ENCODE data around the gene CHST11. TPM values are rescaled to one million over a fixed set of nuclear protein-coding genes. Genes with fewer than 3 reads are reported as not detected.

CHST11 gene
- total RNA-seq, 1 experiment from 2014 or later: 1.1 TPM

- BruUV-seq (replicated peaks): no TSS peak
- POLR2A ChIA-PET (ENCODE audit: low non-redundant PET): no interaction called here
- TF ChIP-seq EZH2 (IDR thresholded peaks at IDR 0.05; ENCODE audit: borderline replicate concordance, low read depth, low read length, poor library complexity, severe bottlenecking) (no peak), CTCF (conservative IDR thresholded peaks at IDR 0.05; ENCODE audit: low read depth, low read length) (no peak)
- intact Hi-C loops (cut with micrococcal nuclease; ENCODE audit: unreplicated experiment): no loop called here
- H3K27ac ChIP-seq (ENCODE audit: low read depth, low read length, poor library complexity, severe bottlenecking): no peak overlapping the region
- no peaks in the 10 kb centered on the region for H3K36me3 ChIP-seq (ENCODE audit: insufficient read depth, low read length, poor library complexity, severe bottlenecking)
- H3K9me3 ChIP-seq (ENCODE audit: low read depth, low read length, poor library complexity, severe bottlenecking): no peaks in the 10 kb centered on the region
- CTCF ChIA-PET: no interaction called here
- DNase-seq (ENCODE audit: low spot score): no peak
- H3K27me3 ChIP-seq (replicated peaks; ENCODE audit: insufficient read depth, low read depth, low read length, poor library complexity): no peaks in the 10 kb centered on the region
- no peak overlapping the region for H3K4me3 ChIP-seq (ENCODE audit: low read depth, low read length, poor library complexity, severe bottlenecking)
- no peaks in the 10 kb centered on the region for H3K4me1 ChIP-seq (ENCODE audit: insufficient read depth, low read length, poor library complexity, severe bottlenecking)
Observed at GRCh38 chr12:104577581-104577981, 120.8 kb downstream of the CHST11 start.

- CTCF ChIA-PET: no interaction called here
Observed at GRCh38 chr12:104578453-104578852, 121.7 kb downstream of the CHST11 start.

GRCh38 chr12:104579718-104580495 lies 123.2 kb downstream of the CHST11 start:
- POLR2A ChIA-PET (ENCODE audit: low non-redundant PET): no interaction called here
- BruUV-seq (replicated peaks): no TSS peak
- Histone ChIP-seq H3K36me3 (ENCODE audit: insufficient read depth, low read length, poor library complexity, severe bottlenecking) (no peaks in the 10 kb centered on the region), H3K27me3 (replicated peaks; ENCODE audit: insufficient read depth, low read depth, low read length, poor library complexity) (no peaks in the 10 kb centered on the region), H3K27ac (ENCODE audit: low read depth, low read length, poor library complexity, severe bottlenecking) (no peak overlapping the region), H3K4me1 (ENCODE audit: insufficient read depth, low read length, poor library complexity, severe bottlenecking) (no peaks in the 10 kb centered on the region), H3K9me3 (ENCODE audit: low read depth, low read length, poor library complexity, severe bottlenecking) (no peaks in the 10 kb centered on the region), H3K4me3 (ENCODE audit: low read depth, low read length, poor library complexity, severe bottlenecking) (no peak overlapping the region)
- CTCF ChIA-PET: no interaction called here
- DNase-seq (ENCODE audit: low spot score): no peak
- TF ChIP-seq EZH2 (IDR thresholded peaks at IDR 0.05; ENCODE audit: borderline replicate concordance, low read depth, low read length, poor library complexity, severe bottlenecking): no peak
- TF ChIP-seq CTCF (conservative IDR thresholded peaks at IDR 0.05; ENCODE audit: low read depth, low read length): no peak
- intact Hi-C loops (cut with micrococcal nuclease; ENCODE audit: unreplicated experiment): no loop called here

More at GRCh38 chr12:104578453-104578852, 121.7 kb downstream of the CHST11 start:
- H3K36me3 ChIP-seq (ENCODE audit: insufficient read depth, low read length, poor library complexity, severe bottlenecking): no peaks in the 10 kb centered on the region
- POLR2A ChIA-PET (ENCODE audit: low non-redundant PET): no interaction called here
- H3K4me1 ChIP-seq (ENCODE audit: insufficient read depth, low read length, poor library complexity, severe bottlenecking): no peaks in the 10 kb centered on the region
- no peak for DNase-seq (ENCODE audit: low spot score)
- intact Hi-C loops (cut with micrococcal nuclease; ENCODE audit: unreplicated experiment): no loop called here
- no peak for TF ChIP-seq EZH2 (IDR thresholded peaks at IDR 0.05; ENCODE audit: borderline replicate concordance, low read depth, low read length, poor library complexity, severe bottlenecking)
- TF ChIP-seq CTCF (conservative IDR thresholded peaks at IDR 0.05; ENCODE audit: low read depth, low read length): no peak
- no peak overlapping the region for H3K27ac ChIP-seq (ENCODE audit: low read depth, low read length, poor library complexity, severe bottlenecking)
- H3K4me3 ChIP-seq (ENCODE audit: low read depth, low read length, poor library complexity, severe bottlenecking): no peak overlapping the region
- H3K9me3 ChIP-seq (ENCODE audit: low read depth, low read length, poor library complexity, severe bottlenecking): no peaks in the 10 kb centered on the region
- H3K27me3 ChIP-seq (replicated peaks; ENCODE audit: insufficient read depth, low read depth, low read length, poor library complexity): no peaks in the 10 kb centered on the region
- BruUV-seq (replicated peaks): no TSS peak

Measured in A673 (cell line).